Measurements from ENCODE around the gene HPS3.

Gene HPS3

GRCh38 chr3:149122721-149123578, 6.5 kb upstream of the HPS3 start:
- DNase-seq = no peak

- DNase-seq = no peak
Observed at GRCh38 chr3:149128821-149129220, 617 bp upstream of the HPS3 start.

- DNase-seq = no peak
Observed at GRCh38 chr3:149131589-149131988, 2.2 kb downstream of the HPS3 start.

GRCh38 chr3:149134575-149134974, 5.1 kb downstream of the HPS3 start:
- no peak for DNase-seq

- DNase-seq = no peak
Observed at GRCh38 chr3:149142682-149143081, 13.2 kb downstream of the HPS3 start.

GRCh38 chr3:149145356-149145755, 15.9 kb downstream of the HPS3 start:
- DNase-seq = no peak

GRCh38 chr3:149145974-149146373, 16.5 kb downstream of the HPS3 start:
- DNase-seq = no peak

GRCh38 chr3:149150436-149150835, 21.0 kb downstream of the HPS3 start:
- no peak for DNase-seq

GRCh38 chr3:149151843-149152242, 22.4 kb downstream of the HPS3 start:
- DNase-seq = no peak

- DNase-seq = no peak
Observed at GRCh38 chr3:149152420-149152819, 23.0 kb downstream of the HPS3 start.

- no peak for DNase-seq
Observed at GRCh38 chr3:149153402-149153801, 24.0 kb downstream of the HPS3 start.

GRCh38 chr3:149160754-149161300, 31.4 kb downstream of the HPS3 start:
- no peak for DNase-seq

- DNase-seq = no peak
Observed at GRCh38 chr3:149162007-149162406, 32.6 kb downstream of the HPS3 start.

GRCh38 chr3:149163066-149163465, 33.6 kb downstream of the HPS3 start:
- no peak for DNase-seq

- DNase-seq = no peak
Observed at GRCh38 chr3:149167898-149168297, 38.5 kb downstream of the HPS3 start.

- no peak for DNase-seq
Observed at GRCh38 chr3:149170672-149171071, 41.2 kb downstream of the HPS3 start.

GRCh38 chr3:149174901-149175300, 45.5 kb downstream of the HPS3 start:
- DNase-seq = no peak

GRCh38 chr3:149177122-149177521, 47.7 kb downstream of the HPS3 start:
- DNase-seq = no peak

- no peak for DNase-seq
Observed at GRCh38 chr3:149179220-149179619, 49.8 kb downstream of the HPS3 start.

- DNase-seq = no peak
Observed at GRCh38 chr3:149180057-149180573, 50.7 kb downstream of the HPS3 start.

GRCh38 chr3:149181182-149181581, 51.7 kb downstream of the HPS3 start:
- DNase-seq = no peak

- DNase-seq = no peak
Observed at GRCh38 chr3:149186219-149186618, 56.8 kb downstream of the HPS3 start.

- no peak for DNase-seq
Observed at GRCh38 chr3:149186721-149187120, 57.3 kb downstream of the HPS3 start.

- DNase-seq = no peak
Observed at GRCh38 chr3:149188494-149188893, 59.1 kb downstream of the HPS3 start.
